Right atrium auricular region (tissue), 2 donors: Measurements from ENCODE around the gene PCNT. TPM values are rescaled to one million over a fixed set of nuclear protein-coding genes. Genes with fewer than 3 reads are reported as not detected.
"Not testable (repeated sequence)": the region's sequence is repeated elsewhere in the genome, so short reads cannot be mapped to it uniquely, and the experiment has no call there.

ENCODE experiments used
- DNase-seq: peaks from one replicate; pipeline ENCODE4 v3.0.0-alpha.2; 2019; ENCODE audit warnings: low spot score
- H3K27ac ChIP-seq, 2 donors: fragments of 200-600 bp; sonication (generic); 1 replicate in 1 of 2; 2 replicates in 1 of 2; pipeline ENCODE4 v1.5.1; 2016 to 2019
- H3K27me3 ChIP-seq, 2 donors: fragments of 200-600 bp; sonication (generic); one replicate each; pipeline versions ENCODE4 v1.5.1 to v1.6.0; 2017 to 2019
- H3K36me3 ChIP-seq: fragments of 200-600 bp; sonication (generic); one replicate; pipeline ENCODE4 v1.5.1; 2016
- H3K4me1 ChIP-seq, 2 donors: fragments of 200-600 bp; sonication (generic); one replicate each; pipeline versions ENCODE4 v1.5.1 to v1.6.0; 2017 to 2019
- H3K4me3 ChIP-seq, 2 donors: fragments of 200-600 bp; sonication (generic); 1 replicate in 1 of 2; 2 replicates in 1 of 2; pipeline ENCODE4 v1.5.1; 2017 to 2019; ENCODE audit warnings: mild to moderate bottlenecking in 1 of 2, moderate library complexity in 1 of 2
- H3K9me3 ChIP-seq, 2 donors: fragments of 200-600 bp; sonication (generic); one replicate each; pipeline ENCODE4 v1.5.1; 2019
- CTCF ChIP-seq, 2 donors: fragments of 200-600 bp; sonication (generic); IDR thresholded peaks; one replicate each; pipeline ENCODE4 v1.5.1; 2019; ENCODE audit warnings: antibody characterized with exemption in 2 of 2
- total RNA-seq, 2 donors: library from RNA; depleted of rRNA; stranded (reverse); fragments of >200 nt; gene quantifications; one replicate each; pipeline ENCODE4 v1.1.0, GENCODE V29; 2016

Gene PCNT
- total RNA-seq, 2 donors from 2014 or later = 31.7 to 40.3 TPM

GRCh38 chr21:46442938-46443337 is 119.0 kb downstream of the PCNT start:
- Histone ChIP-seq H3K27me3 (no peaks in the 10 kb centered on the region), H3K4me3 (no peak overlapping the region), H3K9me3 (no peaks in the 10 kb centered on the region), H3K36me3 (peaks cover 62% of the 10 kb centered on the region), H3K27ac (no peak overlapping the region), H3K4me1 (peaks cover 0 to 10% of the 10 kb centered on the region in 2 donors)
- no peak for DNase-seq
- TF ChIP-seq CTCF (IDR thresholded peaks at IDR 0.05) = no peak

- peaks cover 53% of the 10 kb centered on the region for H3K36me3 ChIP-seq
- TF ChIP-seq CTCF (IDR thresholded peaks at IDR 0.05) = no peak
- peak overlapping the region in 1 of 2 donors; percentile 33 for H3K27ac ChIP-seq
- no peaks in the 10 kb centered on the region for H3K27me3 ChIP-seq
- peaks cover 0 to 10% of the 10 kb centered on the region in 2 donors for H3K4me1 ChIP-seq
- no peak overlapping the region for H3K4me3 ChIP-seq
- H3K9me3 ChIP-seq = peaks cover 0 to 6% of the 10 kb centered on the region in 2 donors
- no peak for DNase-seq
These were observed 120.0 kb downstream of the PCNT start for GRCh38 chr21:46443910-46444309.

- Histone ChIP-seq H3K27ac (no peak overlapping the region), H3K9me3 (peaks cover 0 to 8% of the 10 kb centered on the region in 2 donors), H3K4me3 (no peak overlapping the region), H3K27me3 (no peaks in the 10 kb centered on the region), H3K4me1 (peaks cover 0 to 22% of the 10 kb centered on the region in 2 donors), H3K36me3 (peaks cover 11% of the 10 kb centered on the region)
- TF ChIP-seq CTCF (IDR thresholded peaks at IDR 0.05) = no peak
- no peak for DNase-seq
These were observed 124.2 kb downstream of the PCNT start for GRCh38 chr21:46448108-46448507.

- not testable (repeated sequence) for H3K4me3 ChIP-seq, H3K27ac ChIP-seq, H3K27me3 ChIP-seq, H3K9me3 ChIP-seq, H3K36me3 ChIP-seq, DNase-seq
- peaks cover 0 to 16% of the 10 kb centered on the region in 2 donors for H3K4me1 ChIP-seq
These were observed 124.9 kb downstream of the PCNT start for GRCh38 chr21:46448855-46449254.

GRCh38 chr21:46452710-46453109 is 128.8 kb downstream of the PCNT start:
- H3K4me1 ChIP-seq = peaks cover 0 to 53% of the 10 kb centered on the region in 2 donors
- no peaks in the 10 kb centered on the region for H3K27me3 ChIP-seq
- H3K4me3 ChIP-seq = no peak overlapping the region
- H3K36me3 ChIP-seq = no peaks in the 10 kb centered on the region
- peaks cover 0 to 8% of the 10 kb centered on the region in 2 donors for H3K9me3 ChIP-seq
- no peak for DNase-seq
- no peak for TF ChIP-seq CTCF (IDR thresholded peaks at IDR 0.05)
- H3K27ac ChIP-seq = no peak overlapping the region

GRCh38 chr21:46454142-46454541 is 130.2 kb downstream of the PCNT start:
- Histone ChIP-seq H3K4me1 (peaks cover 0 to 55% of the 10 kb centered on the region in 2 donors), H3K27ac (no peak overlapping the region), H3K36me3 (no peaks in the 10 kb centered on the region), H3K9me3 (no peaks in the 10 kb centered on the region), H3K4me3 (no peak overlapping the region), H3K27me3 (no peaks in the 10 kb centered on the region)
- no peak for TF ChIP-seq CTCF (IDR thresholded peaks at IDR 0.05)
- DNase-seq = no peak
